MV-4-11 (cell line): ENCODE measurements around the gene TMEM259.
A peak's percentile ranks its signal among the peaks of the same experiment; 100 is the strongest.

Source experiments
- DNase-seq: peaks from one replicate; lab custom pipeline; 2025; lab: John Stamatoyannopoulos, UW

Gene TMEM259

GRCh38 chr19:986083-986482, 34.8 kb downstream of the TMEM259 start:
- no peak for DNase-seq

- DNase-seq, result peak; percentile 88
Observed at GRCh38 chr19:984165-984967, 36.6 kb downstream of the TMEM259 start, which contains the start of gene WDR18. TSS of gene WDR18 (plus strand) at chr19:984345. CDS start at chr19:984354, 9 bp downstream.

GRCh38 chr19:982567-983170, 38.3 kb downstream of the TMEM259 start:
- peak; percentile 59 for DNase-seq

GRCh38 chr19:980133-980998, 40.6 kb downstream of the TMEM259 start:
- peak; percentile 31 for DNase-seq

GRCh38 chr19:979318-979741, 41.6 kb downstream of the TMEM259 start:
- no peak for DNase-seq

- DNase-seq, result no peak
Observed at GRCh38 chr19:977058-977464, 43.9 kb downstream of the TMEM259 start.

GRCh38 chr19:976476-976875, 44.4 kb downstream of the TMEM259 start:
- DNase-seq, result no peak

- DNase-seq, result no peak
Observed at GRCh38 chr19:974564-975257, 46.2 kb downstream of the TMEM259 start.

GRCh38 chr19:973726-974563, 47.0 kb downstream of the TMEM259 start:
- DNase-seq, result no peak

- no peak for DNase-seq
Observed at GRCh38 chr19:972281-972680, 48.6 kb downstream of the TMEM259 start.

- DNase-seq, result no peak
Observed at GRCh38 chr19:971795-972194, 49.1 kb downstream of the TMEM259 start.

- peak; percentile 17 for DNase-seq
Observed at GRCh38 chr19:970695-971094, 50.2 kb downstream of the TMEM259 start.

- DNase-seq, result peak; percentile 48
Observed at GRCh38 chr19:966485-967088, 54.3 kb downstream of the TMEM259 start.

GRCh38 chr19:964761-965694, 55.9 kb downstream of the TMEM259 start:
- DNase-seq, result no peak

GRCh38 chr19:964116-964520, 56.8 kb downstream of the TMEM259 start:
- no peak for DNase-seq

- no peak for DNase-seq
Observed at GRCh38 chr19:963486-963951, 57.4 kb downstream of the TMEM259 start.

- DNase-seq, result no peak
Observed at GRCh38 chr19:962683-963400, 58.1 kb downstream of the TMEM259 start.

- no peak for DNase-seq
Observed at GRCh38 chr19:961866-962620, 58.9 kb downstream of the TMEM259 start.
